IMR-90 (cell line): ENCODE data around the gene SINHCAF. TPM values are rescaled to one million over a fixed set of nuclear protein-coding genes. Genes with fewer than 3 reads are reported as not detected.

Source experiments
- ATAC-seq: fragments of 200-7000 bp; cut with Tn5 transposase; 2 replicates; pipeline ENCODE4 v1.9.1; 2020; ENCODE audit warnings: low read depth, mild to moderate bottlenecking, moderate library complexity
- BruUV-seq: library from RNA; stranded (reverse); fragments of 400-500 nt; replicated peaks from 2 replicates; lab custom pipeline; 2021; lab: Mats Ljungman, UMichigan
- CTCF ChIA-PET: fragments of 300-600 bp; formaldehyde crosslinking; extraction: SDS; loops from one replicate; lab custom pipeline; 2021; ENCODE audit warnings: antibody characterized with exemption; lab: Yijun Ruan, JAX
- POLR2A ChIA-PET: fragments of 300-600 bp; sonication (Branson Sonifier 250); formaldehyde crosslinking; loops from one replicate; lab custom pipeline; 2022; ENCODE audit warnings: antibody characterized with exemption; ENCODE audit not compliant: unreplicated experiment; lab: Charles Lee
- DNase-seq: peaks from one replicate; pipeline ENCODE4 v3.0.0; 2013
- H2AFZ ChIP-seq: replicated peaks from 2 replicates; pipeline ENCODE3; 2013; ENCODE audit warnings: low read length, mild to moderate bottlenecking; ENCODE audit not compliant: poor library complexity
- H2AK5ac ChIP-seq: 2 replicates; pipeline ENCODE4 v1.6.1; 2013; ENCODE audit warnings: low read depth, low read length, inconsistent platforms
- H2AK9ac ChIP-seq: replicated peaks from 2 replicates; pipeline ENCODE3; 2013; ENCODE audit warnings: mild to moderate bottlenecking, low read depth, low read length, moderate library complexity; ENCODE audit not compliant: poor library complexity
- H2BK120ac ChIP-seq: 2 replicates; pipeline ENCODE4 v1.6.1; 2013; ENCODE audit warnings: low read depth, low read length, inconsistent platforms
- H2BK15ac ChIP-seq: 3 replicates; pipeline ENCODE4 v1.6.1; 2013; ENCODE audit warnings: low read depth, low read length, inconsistent platforms
- H2BK20ac ChIP-seq: 2 replicates; pipeline ENCODE4 v1.6.1; 2013; ENCODE audit warnings: low read depth, mild to moderate bottlenecking, inconsistent platforms, low read length, moderate library complexity
- H2BK5ac ChIP-seq: 2 replicates; pipeline ENCODE4 v1.6.1; 2013; ENCODE audit warnings: mild to moderate bottlenecking, low read depth, low read length, inconsistent platforms; ENCODE audit not compliant: poor library complexity, severe bottlenecking
- H3K14ac ChIP-seq: replicated peaks from 2 replicates; pipeline ENCODE4 v1.6.1; 2013; ENCODE audit warnings: low read depth, low read length, inconsistent platforms
- H3K18ac ChIP-seq: 2 replicates; pipeline ENCODE4 v1.6.1; 2013; ENCODE audit warnings: low read depth, low read length, control low read depth
- H3K23ac ChIP-seq: 2 replicates; pipeline ENCODE4 v1.6.1; 2013; ENCODE audit warnings: low read depth, low read length, inconsistent platforms
- H3K27ac ChIP-seq: 2 replicates; pipeline ENCODE4 v1.5.1; 2013; ENCODE audit warnings: mild to moderate bottlenecking, control low read depth, low read length; ENCODE audit not compliant: insufficient read depth
- H3K27me3 ChIP-seq: 2 replicates; pipeline ENCODE4 v1.6.1; 2013; ENCODE audit warnings: low read length; ENCODE audit not compliant: control insufficient read depth, insufficient read depth
- H3K36me3 ChIP-seq: 2 replicates; pipeline ENCODE4 v1.6.1; 2013; ENCODE audit warnings: low read length, mixed read lengths; ENCODE audit not compliant: control insufficient read depth, insufficient read depth
- H3K4ac ChIP-seq: 2 replicates; pipeline ENCODE4 v1.6.1; 2013; ENCODE audit warnings: low read depth, low read length, inconsistent platforms
- H3K4me1 ChIP-seq: 2 replicates; pipeline ENCODE4 v1.6.1; 2013; ENCODE audit warnings: low read length, mixed read lengths; ENCODE audit not compliant: control insufficient read depth, insufficient read depth
- H3K4me2 ChIP-seq: 2 replicates; pipeline ENCODE4 v1.6.1; 2013; ENCODE audit warnings: low read depth, mild to moderate bottlenecking, control low read depth, low read length, moderate library complexity
- H3K4me3 ChIP-seq: 2 replicates; pipeline ENCODE4 v1.5.1; 2013; ENCODE audit warnings: low read depth, mild to moderate bottlenecking, control low read depth, low read length, moderate library complexity; ENCODE audit not compliant: insufficient read depth
- H3K56ac ChIP-seq: 2 replicates; pipeline ENCODE4 v1.6.1; 2013; ENCODE audit warnings: low read length, inconsistent platforms; ENCODE audit not compliant: insufficient read depth; ENCODE audit errors: extremely low read depth
- H3K79me1 ChIP-seq, 2 experiments: 2 replicates each; pipeline ENCODE4 v1.6.1; 2013; ENCODE audit warnings: low read length in 2 of 2, inconsistent platforms in 1 of 2, low read depth in 1 of 2
- H3K9ac ChIP-seq: 2 replicates; pipeline ENCODE4 v1.6.1; 2013; ENCODE audit warnings: low read depth, low read length, control low read depth
- H3K9me1 ChIP-seq: 2 replicates; pipeline ENCODE4 v1.6.1; 2013; ENCODE audit warnings: low read length, inconsistent platforms; ENCODE audit not compliant: insufficient read depth
- H3K9me3 ChIP-seq: 2 replicates; pipeline ENCODE4 v1.6.1; 2013; ENCODE audit warnings: low read length; ENCODE audit not compliant: control insufficient read depth, insufficient read depth
- H4K20me1 ChIP-seq: 2 replicates; pipeline ENCODE4 v1.6.1; 2013; ENCODE audit warnings: low read length, inconsistent platforms; ENCODE audit not compliant: insufficient read depth
- H4K5ac ChIP-seq: 2 replicates; pipeline ENCODE4 v1.6.1; 2013; ENCODE audit warnings: mild to moderate bottlenecking, low read depth, low read length, control low read depth
- H4K8ac ChIP-seq, 2 experiments: 2 replicates each; pipeline ENCODE4 v1.6.1; 2013; ENCODE audit warnings: low read depth in 2 of 2, low read length in 2 of 2, control low read depth in 1 of 2, inconsistent platforms in 1 of 2
- H4K91ac ChIP-seq: 2 replicates; pipeline ENCODE4 v1.6.1; 2013; ENCODE audit warnings: low read depth, low read length, inconsistent platforms; ENCODE audit not compliant: insufficient read depth
- MXI1 ChIP-seq: IDR thresholded peaks from 2 replicates; pipeline ENCODE4 v1.6.1; 2012; ENCODE audit warnings: low read depth, mild to moderate bottlenecking, low read length, moderate library complexity, borderline replicate concordance
- NFE2L2 ChIP-seq: fragments of 150-350 bp; IDR thresholded peaks from 2 replicates; pipeline ENCODE4 v1.6.1; 2016; ENCODE audit warnings: low read depth, mild to moderate bottlenecking, low read length
- WGBS, 2 experiments: methylation state at CpG; one replicate each; pipeline versions ENCODE4 v1.1.5 to v1.1.7; 2013; ENCODE audit warnings: missing lambda C conversion rate in 2 of 2; ENCODE audit not compliant: insufficient read length in 1 of 2; ENCODE audit errors: extremely low coverage in 2 of 2; 5-methylcytosine and 5-hydroxymethylcytosine counted together
- dilution Hi-C: fragments of 300-500 bp; cut with HindIII; formaldehyde crosslinking; loops from one replicate; pipeline ENCODE4 v1.14.3; 2018; ENCODE audit warnings: low sequenced_read_pairs; ENCODE audit not compliant: unreplicated experiment
- in situ Hi-C: fragments of 300-500 bp; cut with MboI; formaldehyde crosslinking; loops from 3 replicates; pipeline ENCODE4 v1.14.3; 2019; ENCODE audit warnings: low sequenced_read_pairs, inconsistent platforms, mixed read lengths
- intact Hi-C: fragments of 100-400 bp; cut with micrococcal nuclease; formaldehyde crosslinking; loops from 2 replicates; pipeline ENCODE4 v1.10.0; 2022
- polyA plus RNA-seq, 3 experiments: library from polyadenylated mRNA; depleted of rRNA; stranded (reverse); fragments of >200 nt; gene quantifications; 2 replicates each; pipeline ENCODE4 v1.2.3, GENCODE V29; 2012; ENCODE audit warnings: low replicate concordance in 1 of 3
- total RNA-seq: library from RNA; depleted of rRNA; stranded (reverse); fragments of >200 nt; gene quantifications from 2 replicates; pipeline ENCODE4 v1.2.3, GENCODE V29; 2012

Gene SINHCAF
- total and polyA plus RNA-seq, 2 of the 4 experiments (the other 2 are of a cell fraction), result 21.6 to 30.8 TPM

GRCh38 chr12:31323391-31324115 is 2.4 kb downstream of the SINHCAF start:
- H3K18ac ChIP-seq, result peak overlapping the region; percentile 68; the same call in 1 of the 2 replicates
- H3K27ac ChIP-seq, result peak overlapping the region; percentile 79
- H2BK120ac ChIP-seq, result peak overlapping the region; percentile 44; the same call in 1 of the 2 replicates
- H4K8ac ChIP-seq, result peak overlapping the region; percentile 53 to 80; a peak in 3 of 4 replicates
- peak overlapping the region; percentile 71 for H3K4me3 ChIP-seq
- DNase-seq (no peak), ATAC-seq (peak; percentile 1)
- H3K4me1 ChIP-seq, result no peaks in the 10 kb centered on the region; the same call in 1 of the 2 replicates
- intact Hi-C loops (loop anchor here (2.0 to 5.0 kb wide), 2 partner anchors 51 to 314 kb away; no protein-coding TSS in a partner anchor), in situ Hi-C loops (no loop called here), dilution Hi-C loops (no loop called here)
- H2BK15ac ChIP-seq, result peak overlapping the region; percentile 31; the same call in 1 of the 3 replicates
- H3K23ac ChIP-seq, result peak overlapping the region; percentile 65
- peak overlapping the region; percentile 73 for H4K91ac ChIP-seq
- H3K56ac ChIP-seq, result peak overlapping the region; percentile 67
- 2% methylated on average over 16 of the region's 37 CpGs; no CpG with 5 or more reads in 1 of the 2 experiments for whole genome bisulfite sequencing, 2 experiments
- TF ChIP-seq NFE2L2 (no peak), MXI1 (no peak)
- no peaks in the 10 kb centered on the region for H3K36me3 ChIP-seq
- peak overlapping the region; percentile 92 for H3K4me2 ChIP-seq
- peak overlapping the region; percentile 80 for H2AK9ac ChIP-seq
- ChIA-PET POLR2A (no interaction called here), CTCF (interaction anchor here (1.0 to 1.1 kb wide), 2 partner anchors 72 to 309 kb away, joined by 3 read pairs; no protein-coding TSS in a partner anchor)
- peak overlapping the region; percentile 78 for H3K4ac ChIP-seq
- no peaks in the 10 kb centered on the region; the same call in 1 of the 2 replicates for H3K9me1 ChIP-seq
- H3K9ac ChIP-seq, result peak overlapping the region; percentile 73
- H4K20me1 ChIP-seq, result peaks cover 18% of the 10 kb centered on the region; the same call in 1 of the 2 replicates
- H3K79me1 ChIP-seq, result peaks cover 5 to 43% of the 10 kb centered on the region in 2 experiments; a peak in 3 of 4 replicates
- peak overlapping the region; percentile 76 for H2BK5ac ChIP-seq
- no peaks in the 10 kb centered on the region for H3K27me3 ChIP-seq
- peak overlapping the region; percentile 65 for H3K14ac ChIP-seq
- peak overlapping the region; percentile 52 for H4K5ac ChIP-seq
- peak overlapping the region; percentile 67 for H2AK5ac ChIP-seq
- BruUV-seq, result no TSS peak
- H2BK20ac ChIP-seq, result peak overlapping the region; percentile 30; the same call in 1 of the 2 replicates
- no peaks in the 10 kb centered on the region for H3K9me3 ChIP-seq
- H2AFZ ChIP-seq, result peak overlapping the region; percentile 85
